H9 (cell line): ENCODE results near the gene KIF1A. TPM values are rescaled to one million over a fixed set of nuclear protein-coding genes. Genes with fewer than 3 reads are reported as not detected.

Source experiments
- DNase-seq: peaks from one replicate; pipeline ENCODE4 v3.0.0-alpha.2; 2017
- H2AFZ ChIP-seq: one replicate; pipeline ENCODE4 v1.6.1; 2013; ENCODE audit warnings: mild to moderate bottlenecking, low read length, control low read depth, moderate library complexity
- H2AK5ac ChIP-seq: 2 replicates; pipeline ENCODE4 v1.6.1; 2013; ENCODE audit warnings: low read length, control low read depth, mixed read lengths; ENCODE audit not compliant: insufficient read length
- H2BK120ac ChIP-seq: one replicate; pipeline ENCODE4 v1.6.1; 2013; ENCODE audit warnings: low read depth, mild to moderate bottlenecking, low read length, control low read depth, inconsistent platforms; ENCODE audit not compliant: poor library complexity, severe bottlenecking
- H2BK12ac ChIP-seq: 2 replicates; pipeline ENCODE4 v1.6.1; 2013; ENCODE audit warnings: low read length, control low read depth, mixed read lengths, low read depth; ENCODE audit not compliant: insufficient read length
- H2BK15ac ChIP-seq: 2 replicates; pipeline ENCODE4 v1.6.1; 2013; ENCODE audit warnings: low read depth, low read length, control low read depth
- H2BK20ac ChIP-seq: one replicate; pipeline ENCODE4 v1.6.1; 2013; ENCODE audit warnings: low read depth, mild to moderate bottlenecking, low read length, control low read depth, inconsistent platforms; ENCODE audit not compliant: poor library complexity, severe bottlenecking
- H2BK5ac ChIP-seq: 2 replicates; pipeline ENCODE4 v1.6.1; 2013; ENCODE audit warnings: low read length, control low read depth, mixed read lengths; ENCODE audit not compliant: insufficient read length
- H3K14ac ChIP-seq: 2 replicates; pipeline ENCODE4 v1.6.1; 2013; ENCODE audit warnings: low read length, control low read depth; ENCODE audit not compliant: insufficient read depth
- H3K18ac ChIP-seq: 2 replicates; pipeline ENCODE4 v1.6.1; 2013; ENCODE audit warnings: low read depth, mild to moderate bottlenecking, mixed read lengths, low read length, control low read depth; ENCODE audit not compliant: insufficient read length
- H3K23ac ChIP-seq: 2 replicates; pipeline ENCODE4 v1.6.1; 2013; ENCODE audit warnings: low read length, control low read depth, mixed read lengths, low read depth; ENCODE audit not compliant: insufficient read length
- H3K23me2 ChIP-seq: 2 replicates; pipeline ENCODE4 v1.6.1; 2013; ENCODE audit warnings: low read depth, mild to moderate bottlenecking, mixed read lengths, low read length, control low read depth; ENCODE audit not compliant: insufficient read length, poor library complexity, severe bottlenecking
- H3K27ac ChIP-seq: 2 replicates; pipeline ENCODE4 v1.5.1; 2013; ENCODE audit warnings: low read length, control low read depth, mixed read lengths, low read depth; ENCODE audit not compliant: insufficient read length
- H3K27me3 ChIP-seq: 2 replicates; pipeline ENCODE4 v1.6.1; 2013; ENCODE audit warnings: low read length, control low read depth, inconsistent platforms; ENCODE audit not compliant: insufficient read depth
- H3K4ac ChIP-seq: 2 replicates; pipeline ENCODE4 v1.6.1; 2013; ENCODE audit warnings: low read depth, mild to moderate bottlenecking, control low read depth, inconsistent platforms, low read length, moderate library complexity
- H3K4me1 ChIP-seq: 2 replicates; pipeline ENCODE4 v1.6.1; 2013; ENCODE audit warnings: low read length, control low read depth, inconsistent platforms; ENCODE audit not compliant: insufficient read depth
- H3K4me2 ChIP-seq: 2 replicates; pipeline ENCODE4 v1.6.1; 2013; ENCODE audit warnings: low read length, control low read depth, mixed read lengths; ENCODE audit not compliant: insufficient read length, insufficient read depth
- H3K56ac ChIP-seq: 2 replicates; pipeline ENCODE4 v1.6.1; 2013; ENCODE audit warnings: low read depth, mild to moderate bottlenecking, mixed read lengths, low read length, control low read depth; ENCODE audit not compliant: insufficient read length
- H3K79me1 ChIP-seq: 2 replicates; pipeline ENCODE4 v1.6.1; 2013; ENCODE audit warnings: low read depth, mild to moderate bottlenecking, moderate library complexity, low read length, control low read depth, inconsistent platforms; ENCODE audit not compliant: insufficient read depth, poor library complexity, severe bottlenecking
- H3K79me2 ChIP-seq: 2 replicates; pipeline ENCODE4 v1.6.1; 2013; ENCODE audit warnings: low read length, control low read depth, inconsistent platforms; ENCODE audit not compliant: insufficient read depth
- H3K9ac ChIP-seq: 2 replicates; pipeline ENCODE4 v1.6.1; 2013; ENCODE audit warnings: low read length, control low read depth, mixed read lengths; ENCODE audit not compliant: insufficient read length; ENCODE audit errors: extremely low read depth
- H3K9me3 ChIP-seq: one replicate; pipeline ENCODE4 v1.6.1; 2013; ENCODE audit warnings: low read depth, low read length, inconsistent platforms; ENCODE audit not compliant: control insufficient read depth
- H3T11ph ChIP-seq: one replicate; pipeline ENCODE4 v1.6.1; 2013; ENCODE audit warnings: mild to moderate bottlenecking, low read length, control low read depth, inconsistent platforms
- H4K20me1 ChIP-seq: one replicate; pipeline ENCODE4 v1.6.1; 2013; ENCODE audit not compliant: control insufficient read depth, insufficient read length, insufficient read depth
- H4K5ac ChIP-seq: 2 replicates; pipeline ENCODE4 v1.6.1; 2013; ENCODE audit warnings: low read depth, mild to moderate bottlenecking, mixed read lengths, low read length, control low read depth; ENCODE audit not compliant: insufficient read length
- H4K8ac ChIP-seq: replicated peaks from 2 replicates; pipeline ENCODE4 v1.6.1; 2013; ENCODE audit warnings: low read length, control low read depth, mixed read lengths, low read depth; ENCODE audit not compliant: insufficient read length
- H4K91ac ChIP-seq: 2 replicates; pipeline ENCODE4 v1.6.1; 2013; ENCODE audit warnings: low read depth, mild to moderate bottlenecking, moderate library complexity, mixed read lengths, low read length, control low read depth; ENCODE audit not compliant: insufficient read length
- H3K27ac Mint-ChIP-seq, 3 experiments: 2 replicates in 2 of 3; 3 replicates in 1 of 3; pipeline ENCODE4 v1.8.0; 2020 to 2021; ENCODE audit warnings: mixed read lengths in 3 of 3, mild to moderate bottlenecking in 1 of 3, moderate library complexity in 1 of 3
- H3K27me3 Mint-ChIP-seq: 2 replicates; pipeline ENCODE4 v1.8.0; 2021; ENCODE audit warnings: low read depth, mild to moderate bottlenecking, moderate library complexity, mixed read lengths
- H3K36me3 Mint-ChIP-seq, 3 experiments: 2 replicates in 2 of 3; 3 replicates in 1 of 3; pipeline ENCODE4 v1.8.0; 2020 to 2021; ENCODE audit warnings: low read depth in 3 of 3, mixed read lengths in 3 of 3; ENCODE audit not compliant: insufficient read depth in 1 of 3
- H3K4me1 Mint-ChIP-seq, 2 experiments: 2 replicates each; pipeline ENCODE4 v1.8.0; 2020; ENCODE audit warnings: mixed read lengths in 2 of 2
- H3K4me3 Mint-ChIP-seq, 2 experiments: 2 replicates in 1 of 2; 3 replicates in 1 of 2; pipeline ENCODE4 v1.8.0; 2020 to 2021; ENCODE audit warnings: mild to moderate bottlenecking in 2 of 2, mixed read lengths in 2 of 2, moderate library complexity in 1 of 2
- H3K9me3 Mint-ChIP-seq, 2 experiments: 2 replicates in 1 of 2; 3 replicates in 1 of 2; pipeline ENCODE4 v1.8.0; 2020; ENCODE audit warnings: mild to moderate bottlenecking in 2 of 2, mixed read lengths in 2 of 2, moderate library complexity in 1 of 2
- whole genome bisulfite sequencing: extraction: QIAGEN DNeasy Blood & Tissue Kit; methylation state at CpG from one replicate; pipeline ENCODE4 v1.1.7; 2013; ENCODE audit warnings: missing lambda C conversion rate, low lambda C conversion rate, mixed read lengths; ENCODE audit not compliant: insufficient read length; ENCODE audit errors: extremely low coverage; 5-methylcytosine and 5-hydroxymethylcytosine counted together
- total RNA-seq: library from RNA; stranded (reverse); gene quantifications from 2 replicates; pipeline ENCODE4 v1.2.1, GENCODE V29; 2021
- TF ChIP-seq, protein P1 (sequence below): fragments of 200-600 bp; sonication (generic); conservative IDR thresholded peaks from 3 replicates; pipeline ENCODE4 v1.8.0; 2021; ENCODE audit warnings: antibody characterized with exemption, mild to moderate bottlenecking

KIF1A gene
- total RNA-seq, 1 experiment from 2014 or later: 204 TPM

GRCh38 chr2:240765007-240765406 is 55.0 kb downstream of the KIF1A start:
- Histone ChIP-seq H3K79me2 (no peaks in the 10 kb centered on the region), H3K4me2 (no peak overlapping the region), H3K27me3 (no peaks in the 10 kb centered on the region), H2AFZ (no peak overlapping the region), H2AK5ac (no peak overlapping the region), H3K23ac (no peak overlapping the region), H3K18ac (no peak overlapping the region), H3K56ac (no peak overlapping the region), H4K91ac (no peak overlapping the region), H3K9ac (no peak overlapping the region), H3K9me3 (no peaks in the 10 kb centered on the region), H3K4ac (no peak overlapping the region), H4K8ac (no peak overlapping the region), H4K20me1 (no peaks in the 10 kb centered on the region), H2BK120ac (no peak overlapping the region), H3K14ac (no peak overlapping the region), H2BK20ac (no peak overlapping the region), H2BK15ac (no peak overlapping the region), H3K27ac (no peak overlapping the region), H3K79me1 (no peaks in the 10 kb centered on the region), H4K5ac (no peak overlapping the region), H3K4me1 (no peaks in the 10 kb centered on the region), H2BK5ac (no peak overlapping the region), H3T11ph (no peak overlapping the region), H3K23me2 (no peaks in the 10 kb centered on the region), H2BK12ac (no peak overlapping the region)
- WGBS: no CpG with 5 or more reads among the region's 7 CpGs
- no peaks in the 10 kb centered on the region; a peak in 1 of 5 replicates for H3K9me3 Mint-ChIP-seq
- H3K4me3 Mint-ChIP-seq: no peak overlapping the region
- no peaks in the 10 kb centered on the region for H3K4me1 Mint-ChIP-seq
- DNase-seq: no peak
- peaks cover 18 to 83% (median 80%) of the 10 kb centered on the region in 3 experiments; a peak in 6 of 7 replicates for H3K36me3 Mint-ChIP-seq
- H3K27me3 Mint-ChIP-seq: no peaks in the 10 kb centered on the region
- peak overlapping the region in 1 of 3 experiments; percentile 75; a peak in 1 of 7 replicates for H3K27ac Mint-ChIP-seq
- TF ChIP-seq, protein P1, sequence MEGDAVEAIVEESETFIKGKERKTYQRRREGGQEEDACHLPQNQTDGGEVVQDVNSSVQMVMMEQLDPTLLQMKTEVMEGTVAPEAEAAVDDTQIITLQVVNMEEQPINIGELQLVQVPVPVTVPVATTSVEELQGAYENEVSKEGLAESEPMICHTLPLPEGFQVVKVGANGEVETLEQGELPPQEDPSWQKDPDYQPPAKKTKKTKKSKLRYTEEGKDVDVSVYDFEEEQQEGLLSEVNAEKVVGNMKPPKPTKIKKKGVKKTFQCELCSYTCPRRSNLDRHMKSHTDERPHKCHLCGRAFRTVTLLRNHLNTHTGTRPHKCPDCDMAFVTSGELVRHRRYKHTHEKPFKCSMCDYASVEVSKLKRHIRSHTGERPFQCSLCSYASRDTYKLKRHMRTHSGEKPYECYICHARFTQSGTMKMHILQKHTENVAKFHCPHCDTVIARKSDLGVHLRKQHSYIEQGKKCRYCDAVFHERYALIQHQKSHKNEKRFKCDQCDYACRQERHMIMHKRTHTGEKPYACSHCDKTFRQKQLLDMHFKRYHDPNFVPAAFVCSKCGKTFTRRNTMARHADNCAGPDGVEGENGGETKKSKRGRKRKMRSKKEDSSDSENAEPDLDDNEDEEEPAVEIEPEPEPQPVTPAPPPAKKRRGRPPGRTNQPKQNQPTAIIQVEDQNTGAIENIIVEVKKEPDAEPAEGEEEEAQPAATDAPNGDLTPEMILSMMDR: no peak
